NT2/D1 (cell line): Measurements from ENCODE around the gene PKNOX2.

Experiments used
- YY1 ChIP-seq: IDR thresholded peaks from 2 replicates; pipeline ENCODE4 v1.6.1; 2011; ENCODE audit not compliant: insufficient read length, insufficient read depth
- ZNF274 ChIP-seq: IDR thresholded peaks from 2 replicates; pipeline ENCODE4 v1.6.1; 2011; ENCODE audit warnings: mild to moderate bottlenecking, low read depth, low read length

DNA sequence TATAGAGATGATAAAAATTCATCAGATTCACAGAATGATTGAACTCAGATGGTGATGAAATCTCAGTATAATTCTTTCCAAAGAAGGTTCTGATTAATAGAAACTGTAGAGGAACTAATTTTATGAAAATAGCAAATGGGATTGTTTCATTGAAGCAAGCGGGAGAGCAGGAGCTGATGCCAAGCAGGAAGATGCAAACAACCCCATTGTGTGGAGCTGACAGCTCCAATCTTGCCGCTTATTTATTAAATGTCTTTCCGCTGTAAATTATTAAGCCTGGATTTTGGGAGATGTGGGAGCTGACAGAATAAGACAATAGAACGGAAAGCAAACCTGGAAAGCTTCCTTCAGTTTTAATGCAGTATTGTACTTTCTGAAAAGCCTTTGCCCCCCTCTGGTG lies 47.1 kb upstream of the PKNOX2 start:
- TF ChIP-seq YY1 = no peak
- TF ChIP-seq ZNF274 = no peak
